ENCODE results near the gene ABHD17A. TPM values are rescaled to one million over a fixed set of nuclear protein-coding genes. Genes with fewer than 3 reads are reported as not detected.
A peak's percentile ranks its signal among the peaks of the same experiment; 100 is the strongest.

Gene ABHD17A
- total and polyA plus RNA-seq, 8 donors = 21.1 to 71.0 (median 25.6) TPM

- Histone ChIP-seq H3K27me3 (no peaks in the 10 kb centered on the region), H3K27ac (peak overlapping the region in 2 of 4 donors; percentile 41 to 78), H3K4me1 (peaks cover 0 to 11% (median 0%) of the 10 kb centered on the region in 3 donors), H3K4me3 (no peak overlapping the region), H3K36me3 (no peaks in the 10 kb centered on the region), H3K9me3 (no peaks in the 10 kb centered on the region)
- intact Hi-C loops (cut with DNase I) = no loop called here
- 88 to 89% methylated on average over 37 of the region's 37 CpGs for WGBS, 2 donors
- TF ChIP-seq, protein P1, sequence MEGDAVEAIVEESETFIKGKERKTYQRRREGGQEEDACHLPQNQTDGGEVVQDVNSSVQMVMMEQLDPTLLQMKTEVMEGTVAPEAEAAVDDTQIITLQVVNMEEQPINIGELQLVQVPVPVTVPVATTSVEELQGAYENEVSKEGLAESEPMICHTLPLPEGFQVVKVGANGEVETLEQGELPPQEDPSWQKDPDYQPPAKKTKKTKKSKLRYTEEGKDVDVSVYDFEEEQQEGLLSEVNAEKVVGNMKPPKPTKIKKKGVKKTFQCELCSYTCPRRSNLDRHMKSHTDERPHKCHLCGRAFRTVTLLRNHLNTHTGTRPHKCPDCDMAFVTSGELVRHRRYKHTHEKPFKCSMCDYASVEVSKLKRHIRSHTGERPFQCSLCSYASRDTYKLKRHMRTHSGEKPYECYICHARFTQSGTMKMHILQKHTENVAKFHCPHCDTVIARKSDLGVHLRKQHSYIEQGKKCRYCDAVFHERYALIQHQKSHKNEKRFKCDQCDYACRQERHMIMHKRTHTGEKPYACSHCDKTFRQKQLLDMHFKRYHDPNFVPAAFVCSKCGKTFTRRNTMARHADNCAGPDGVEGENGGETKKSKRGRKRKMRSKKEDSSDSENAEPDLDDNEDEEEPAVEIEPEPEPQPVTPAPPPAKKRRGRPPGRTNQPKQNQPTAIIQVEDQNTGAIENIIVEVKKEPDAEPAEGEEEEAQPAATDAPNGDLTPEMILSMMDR (IDR thresholded peaks at IDR 0.05) = no peak
- no peak for ATAC-seq
- DNase-seq = peak in 5 of 6 donors; percentile 21 to 77 (median 53)
- FAIRE-seq = no peak
Observed at GRCh38 chr19:1854542-1855039, 30.7 kb downstream of the ABHD17A start.

DNA sequence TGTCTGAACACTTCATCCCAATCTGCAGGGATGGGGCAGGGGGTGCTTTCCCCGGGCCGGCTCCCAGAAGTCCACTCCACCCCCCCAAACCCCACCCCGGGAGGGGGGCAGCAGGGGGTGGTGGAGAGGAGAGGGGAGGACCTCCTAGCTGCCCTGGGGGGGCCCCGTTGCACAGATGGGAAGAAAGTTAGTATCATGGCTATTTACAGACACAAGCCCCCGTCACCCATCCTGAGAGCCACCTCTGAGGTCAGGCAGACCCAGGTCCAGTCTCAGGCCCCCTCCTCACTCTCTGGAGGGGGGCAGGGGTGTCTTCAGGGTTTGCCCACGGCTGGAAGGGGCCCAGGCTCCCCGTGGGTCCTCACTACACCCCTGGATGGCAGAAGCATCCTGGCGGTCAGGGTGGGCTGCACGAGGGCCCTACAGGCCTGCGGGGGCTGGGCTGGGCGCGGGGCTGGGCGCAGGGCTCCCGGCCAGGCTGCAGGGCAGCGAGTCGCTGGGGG is 31.2 kb downstream of the ABHD17A start:
- H3K36me3 ChIP-seq = no peaks in the 10 kb centered on the region

GRCh38 chr19:1853295-1854038 is 31.8 kb downstream of the ABHD17A start:
- Histone ChIP-seq H3K27ac (no peak overlapping the region), H3K9me3 (no peaks in the 10 kb centered on the region), H3K4me1 (peaks cover 0 to 11% (median 0%) of the 10 kb centered on the region in 3 donors), H3K36me3 (no peaks in the 10 kb centered on the region), H3K27me3 (no peaks in the 10 kb centered on the region), H3K4me3 (no peak overlapping the region)
- WGBS, 2 donors = 27 to 31% methylated on average over 26 to 27 of the region's 27 CpGs
- TF ChIP-seq, protein P1 (IDR thresholded peaks at IDR 0.05) = peak; percentile 86 to 94 (median 92)
- ATAC-seq = peak; percentile 50 to 66 (median 55)
- DNase-seq = peak; percentile 69 to 93 (median 87)
- intact Hi-C loops (cut with DNase I) = no loop called here
- no peak for FAIRE-seq

More for the DNA sequence above, 31.2 kb downstream of the ABHD17A start:
- TF ChIP-seq, protein P1 (IDR thresholded peaks at IDR 0.05) = no peak
- DNase-seq = peak in 4 of 6 donors; percentile 22 to 69 (median 36)
- no peak for FAIRE-seq
- 78 to 84% methylated on average over 11 to 16 of the region's 16 CpGs for WGBS, 2 donors
- ATAC-seq = no peak
- no peaks in the 10 kb centered on the region for H3K27me3 ChIP-seq
- H3K4me1 ChIP-seq = peaks cover 0 to 11% (median 0%) of the 10 kb centered on the region in 3 donors
- H3K27ac ChIP-seq = no peak overlapping the region
- intact Hi-C loops (cut with DNase I) = no loop called here
- H3K9me3 ChIP-seq = no peaks in the 10 kb centered on the region
- no peak overlapping the region for H3K4me3 ChIP-seq

DNA sequence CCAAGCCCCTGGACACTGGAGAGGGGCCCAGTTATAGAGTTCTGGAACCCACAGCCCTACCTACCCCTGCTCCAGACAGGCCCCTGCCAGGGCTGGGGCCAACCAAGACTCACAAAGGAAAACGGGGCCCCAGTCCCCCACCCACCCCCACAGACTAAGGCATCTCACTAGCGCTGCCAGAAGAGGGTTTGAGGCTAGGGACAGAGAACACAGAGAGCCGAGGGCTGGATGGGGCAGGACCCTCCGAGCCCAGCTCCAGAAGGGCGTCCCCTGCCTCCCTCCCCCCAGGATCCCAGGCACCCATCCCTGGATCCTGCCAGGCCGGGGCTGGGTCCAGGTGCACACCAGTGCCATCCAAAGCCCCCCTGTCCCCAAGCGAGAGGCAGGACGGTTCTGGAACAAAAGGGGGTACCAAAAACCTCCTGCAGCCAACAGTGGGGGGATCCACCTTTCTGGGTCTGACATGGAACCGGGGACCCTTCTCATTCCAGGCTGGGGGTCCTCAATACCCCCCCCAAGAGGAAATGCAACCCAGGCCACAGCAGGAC is 32.6 kb downstream of the ABHD17A start:
- no peak for ATAC-seq
- TF ChIP-seq, protein P1 (IDR thresholded peaks at IDR 0.05) = no peak
- FAIRE-seq = no peak
- H3K9me3 ChIP-seq = no peaks in the 10 kb centered on the region
- H3K27ac ChIP-seq = no peak overlapping the region
- 67 to 79% methylated on average over 9 of the region's 9 CpGs for WGBS, 2 donors
- intact Hi-C loops (cut with DNase I) = no loop called here
- H3K4me3 ChIP-seq = no peak overlapping the region
- peaks cover 0 to 5% (median 0%) of the 10 kb centered on the region in 3 donors for H3K4me1 ChIP-seq
- peak in 3 of 6 donors; percentile 25 to 65 (median 27) for DNase-seq
- no peaks in the 10 kb centered on the region for H3K36me3 ChIP-seq
- H3K27me3 ChIP-seq = no peaks in the 10 kb centered on the region

Measured in pancreas (tissue), 10 donors.